BE2C (cell line): ENCODE data around the gene CHCHD2.
"Not testable (repeated sequence)": the region's sequence is repeated elsewhere in the genome, so short reads cannot be mapped to it uniquely, and the experiment has no call there.

Experiments used
- DNase-seq: peaks from one replicate; pipeline ENCODE4 v3.0.0-alpha.2; 2020
- H3K27me3 ChIP-seq: fragments of 250-450 bp; sonication (Bioruptor Pico); 2 replicates; pipeline ENCODE4 v1.5.1; 2020; ENCODE audit warnings: mild to moderate bottlenecking
- H3K36me3 ChIP-seq: fragments of 250-450 bp; sonication (Bioruptor Pico); 2 replicates; pipeline ENCODE4 v1.5.1; 2020; ENCODE audit warnings: mild to moderate bottlenecking
- H3K4me1 ChIP-seq: fragments of 250-450 bp; sonication (Bioruptor Pico); 2 replicates; pipeline ENCODE4 v1.5.1; 2020
- H3K4me3 ChIP-seq: 2 replicates; pipeline ENCODE4 v1.5.1; 2011; ENCODE audit warnings: low read depth, low read length
- H3K9me3 ChIP-seq: fragments of 250-450 bp; sonication (Bioruptor Pico); 2 replicates; pipeline ENCODE4 v1.5.1; 2020
- CTCF ChIP-seq: IDR thresholded peaks from 2 replicates; pipeline ENCODE4 v1.5.1; 2012; ENCODE audit warnings: mild to moderate bottlenecking, low read depth, low read length

The CHCHD2 gene

GRCh38 chr7:56074371-56074791, 31.9 kb downstream of the CHCHD2 start:
- Histone ChIP-seq H3K4me3 (no peak overlapping the region), H3K9me3 (no peaks in the 10 kb centered on the region; the same call in 1 of the 2 replicates), H3K36me3 (peaks cover 41% of the 10 kb centered on the region), H3K4me1 (peaks cover 6% of the 10 kb centered on the region), H3K27me3 (no peaks in the 10 kb centered on the region)
- peak; percentile 92 for TF ChIP-seq CTCF
- peak; percentile 86 for DNase-seq

GRCh38 chr7:56066376-56066775, 39.9 kb downstream of the CHCHD2 start:
- H3K4me1 ChIP-seq, H3K27me3 ChIP-seq, H3K4me3 ChIP-seq, DNase-seq, H3K9me3 ChIP-seq: not testable (repeated sequence)
- peaks cover 40% of the 10 kb centered on the region for H3K36me3 ChIP-seq

- Histone ChIP-seq H3K36me3 (peaks cover 39% of the 10 kb centered on the region), H3K4me1 (no peaks in the 10 kb centered on the region)
- DNase-seq: peak; percentile 93
Measured at GRCh38 chr7:56063882-56064625, 42.2 kb downstream of the CHCHD2 start, which contains the start of gene SUMF2. TSS of gene SUMF2 (plus strand) at chr7:56064286. CDS start at chr7:56064312, 26 bp downstream.

GRCh38 chr7:56063500-56063881, 42.8 kb downstream of the CHCHD2 start:
- no peaks in the 10 kb centered on the region for H3K4me1 ChIP-seq
- H3K4me3 ChIP-seq: peak overlapping the region; percentile 93
- no peaks in the 10 kb centered on the region for H3K27me3 ChIP-seq
- peaks cover 42% of the 10 kb centered on the region for H3K36me3 ChIP-seq
- no peak for TF ChIP-seq CTCF
- no peaks in the 10 kb centered on the region for H3K9me3 ChIP-seq
- DNase-seq: no peak

More at GRCh38 chr7:56063882-56064625, 42.2 kb downstream of the CHCHD2 start, which contains the start of gene SUMF2:
- Histone ChIP-seq H3K4me3 (peak within 1 kb of the TSS; percentile 93), H3K27me3 (no peaks in the 10 kb centered on the region), H3K9me3 (no peaks in the 10 kb centered on the region)
- TF ChIP-seq CTCF: peak; percentile 9; the same call in 1 of the 2 replicates

- no peaks in the 10 kb centered on the region for H3K4me1 ChIP-seq
- peaks cover 51% of the 10 kb centered on the region for H3K36me3 ChIP-seq
Measured at GRCh38 chr7:56062382-56062781, 43.9 kb downstream of the CHCHD2 start.

GRCh38 chr7:56053993-56054392, 52.3 kb downstream of the CHCHD2 start:
- Histone ChIP-seq H3K4me3 (peak overlapping the region; percentile 82), H3K27me3 (no peaks in the 10 kb centered on the region), H3K9me3 (no peaks in the 10 kb centered on the region), H3K4me1 (no peaks in the 10 kb centered on the region), H3K36me3 (peaks cover 66% of the 10 kb centered on the region)
- no peak for DNase-seq
- TF ChIP-seq CTCF: no peak

More at GRCh38 chr7:56062382-56062781, 43.9 kb downstream of the CHCHD2 start:
- DNase-seq: no peak
- no peaks in the 10 kb centered on the region for H3K27me3 ChIP-seq
- no peaks in the 10 kb centered on the region for H3K9me3 ChIP-seq
- H3K4me3 ChIP-seq: no peak overlapping the region
- TF ChIP-seq CTCF: no peak
